HEK293 (cell line): Measurements from ENCODE around the gene DYRK2.

Experiments
- ELK4 ChIP-seq: IDR thresholded peaks from 2 replicates; pipeline ENCODE4 v1.6.1; 2011; ENCODE audit warnings: mild to moderate bottlenecking, low read depth, low read length, borderline replicate concordance
- ZBTB17 ChIP-seq: fragments of 450-650 bp; formaldehyde crosslinking; IDR thresholded peaks from 2 replicates; pipeline ENCODE4 v1.5.1; 2016; ENCODE audit warnings: missing biosample characterization, missing genetic modification characterization
- ZNF18 ChIP-seq: fragments of 450-650 bp; formaldehyde crosslinking; IDR thresholded peaks from 2 replicates; pipeline ENCODE4 v1.5.1; 2016; ENCODE audit warnings: missing biosample characterization, missing genetic modification characterization
- ZNF221 ChIP-seq: fragments of 450-650 bp; formaldehyde crosslinking; IDR thresholded peaks from 2 replicates; pipeline ENCODE4 v1.5.1; 2017; ENCODE audit warnings: missing biosample characterization, missing genetic modification characterization, borderline replicate concordance

GRCh38 chr12:67698672-67699581 is 50.4 kb downstream of the DYRK2 start:
- no peak for TF ChIP-seq ZBTB17 (tag by site-specific recombination)
- no peak for TF ChIP-seq ZNF221 (tag by site-specific recombination)
- TF ChIP-seq ELK4 = no peak
- TF ChIP-seq ZNF18 (tag by site-specific recombination) = no peak
